IPS DF 19.7 (cell line): Measurements from ENCODE around the gene ZDHHC13.

ENCODE experiments used
- DNase-seq: peaks from one replicate; pipeline ENCODE4 v3.0.0-alpha.2; 2013; ENCODE audit warnings: low read depth, low spot score

Gene ZDHHC13

GRCh38 chr11:19204836-19205235, 87.9 kb downstream of the ZDHHC13 start:
- DNase-seq = no peak

GRCh38 chr11:19208181-19208580, 91.2 kb downstream of the ZDHHC13 start:
- no peak for DNase-seq

- DNase-seq = no peak
These were observed 92.1 kb downstream of the ZDHHC13 start for GRCh38 chr11:19208959-19209546.

- no peak for DNase-seq
These were observed 92.8 kb downstream of the ZDHHC13 start for GRCh38 chr11:19209617-19210370.

- DNase-seq = no peak
These were observed 99.1 kb downstream of the ZDHHC13 start for GRCh38 chr11:19216021-19216420.

- no peak for DNase-seq
These were observed 99.9 kb downstream of the ZDHHC13 start for GRCh38 chr11:19216709-19217374.

- DNase-seq = no peak
These were observed 101.2 kb downstream of the ZDHHC13 start for GRCh38 chr11:19218216-19218615.

- no peak for DNase-seq
These were observed 102.0 kb downstream of the ZDHHC13 start for GRCh38 chr11:19218786-19219460.

- no peak for DNase-seq
These were observed 104.1 kb downstream of the ZDHHC13 start for GRCh38 chr11:19220903-19221724.

GRCh38 chr11:19225123-19225522, 108.2 kb downstream of the ZDHHC13 start:
- no peak for DNase-seq

GRCh38 chr11:19225581-19225980, 108.6 kb downstream of the ZDHHC13 start:
- no peak for DNase-seq
